ENCODE results near the gene C1QTNF6.

C1QTNF6 gene

DNA sequence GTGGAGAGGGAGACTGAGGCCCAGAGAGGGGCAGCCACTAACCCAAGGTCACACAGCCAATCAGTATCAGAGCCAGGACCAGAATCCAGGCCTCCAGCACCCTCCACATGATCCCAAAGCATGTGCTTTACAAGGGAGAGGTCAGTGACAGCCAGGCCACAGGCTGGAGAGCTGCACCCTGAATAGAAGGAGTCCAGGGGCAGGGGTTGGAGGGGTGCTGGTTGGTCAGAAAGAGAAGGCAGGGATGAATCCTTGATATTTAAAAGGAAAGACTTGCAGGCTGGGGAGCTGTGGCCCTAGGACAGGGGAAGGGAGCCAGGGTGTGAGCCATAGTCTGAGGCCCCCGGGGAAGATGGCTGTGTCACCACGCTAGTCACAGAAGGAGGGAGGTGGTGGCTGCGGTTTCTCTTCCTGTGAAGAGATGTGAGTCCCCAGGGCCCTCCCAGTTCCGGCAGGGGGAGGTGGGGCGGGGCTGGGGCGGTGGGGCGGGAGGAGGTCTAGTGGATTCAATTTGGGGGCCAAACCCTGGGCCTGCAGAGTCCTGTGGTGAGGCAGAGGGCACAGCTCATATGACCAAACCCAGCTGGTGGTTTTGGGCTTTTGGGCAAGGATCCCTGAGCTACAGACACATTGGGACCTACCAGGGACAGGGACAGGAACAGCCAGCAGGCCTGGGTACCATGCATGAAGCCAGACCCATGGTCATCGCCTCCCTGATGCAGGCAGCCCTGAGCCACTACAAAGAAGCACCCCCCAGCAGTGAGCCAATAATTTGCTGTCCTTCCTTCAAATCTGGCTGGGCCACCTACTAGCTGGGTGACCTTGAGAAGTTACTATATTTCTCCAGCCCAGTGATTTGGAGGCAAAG, 42.0 kb upstream of the C1QTNF6 start:
- H3K27me3 ChIP-seq (ENCODE audit: control insufficient read depth, insufficient read depth, low read length, poor library complexity, severe bottlenecking): no peaks in the 10 kb centered on the region
- H3K4me1 ChIP-seq (ENCODE audit: control insufficient read depth, insufficient read depth, low read length): no peaks in the 10 kb centered on the region
- no peaks in the 10 kb centered on the region for H3K36me3 ChIP-seq (ENCODE audit: control insufficient read depth, insufficient read depth, low read length)
- no peak overlapping the region for H3K4me3 ChIP-seq (ENCODE audit: insufficient read depth, low read depth, low read length)
- no peaks in the 10 kb centered on the region for H3K9me3 ChIP-seq (ENCODE audit: control insufficient read depth, low read length)
- WGBS, 2 experiments: 78 to 83% methylated on average over 8 of the region's 8 CpGs
- no peak overlapping the region for H3K27ac ChIP-seq (ENCODE audit: insufficient read depth, low read depth, low read length, poor library complexity, severe bottlenecking)

DNA sequence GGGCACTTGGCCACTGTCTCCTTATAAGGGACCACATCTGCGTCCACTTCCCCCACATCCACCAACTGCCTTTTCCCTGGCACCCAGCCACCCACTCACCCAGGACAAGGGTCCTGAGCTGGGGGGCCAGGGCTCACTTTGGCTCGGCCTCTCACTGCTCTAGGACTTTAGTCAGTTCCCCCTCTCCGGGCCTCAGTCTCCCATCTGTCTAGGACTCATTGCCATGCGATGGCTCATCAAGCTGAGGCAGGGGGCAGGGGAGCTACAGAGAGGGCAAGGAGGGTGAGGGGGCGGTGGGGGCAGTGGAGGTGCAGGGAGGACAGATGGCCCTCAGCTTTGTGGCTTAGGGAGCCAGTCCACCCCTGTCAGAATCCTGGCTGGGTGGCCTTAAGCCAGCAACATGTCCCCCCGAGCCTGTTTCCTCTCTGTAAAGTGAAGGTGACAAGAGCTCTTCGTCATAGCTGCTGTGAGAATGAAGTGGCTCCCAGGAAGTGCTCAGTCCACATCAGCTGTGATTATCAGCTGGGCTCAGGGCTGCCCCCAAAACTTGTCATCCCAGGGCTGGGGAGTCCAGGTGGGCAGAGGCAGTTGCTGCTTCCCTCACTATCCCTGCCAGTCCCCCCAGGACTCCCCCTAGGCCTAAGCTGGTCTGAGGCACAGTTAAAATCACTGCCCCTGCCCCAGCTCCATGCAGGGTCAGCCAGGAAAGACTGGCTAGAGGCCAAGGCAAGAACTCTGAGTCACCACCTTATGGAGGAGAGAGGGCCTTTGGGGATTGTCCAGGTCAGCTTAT, 41.2 kb upstream of the C1QTNF6 start:
- Histone ChIP-seq H3K4me3 (ENCODE audit: insufficient read depth, low read depth, low read length) (no peak overlapping the region), H3K36me3 (ENCODE audit: control insufficient read depth, insufficient read depth, low read length) (no peaks in the 10 kb centered on the region), H3K27me3 (ENCODE audit: control insufficient read depth, insufficient read depth, low read length, poor library complexity, severe bottlenecking) (no peaks in the 10 kb centered on the region), H3K9me3 (ENCODE audit: control insufficient read depth, low read length) (no peaks in the 10 kb centered on the region), H3K4me1 (ENCODE audit: control insufficient read depth, insufficient read depth, low read length) (no peaks in the 10 kb centered on the region), H3K27ac (ENCODE audit: insufficient read depth, low read depth, low read length, poor library complexity, severe bottlenecking) (no peak overlapping the region)
- WGBS, 2 experiments: 88 to 91% methylated on average over 7 of the region's 7 CpGs

DNA sequence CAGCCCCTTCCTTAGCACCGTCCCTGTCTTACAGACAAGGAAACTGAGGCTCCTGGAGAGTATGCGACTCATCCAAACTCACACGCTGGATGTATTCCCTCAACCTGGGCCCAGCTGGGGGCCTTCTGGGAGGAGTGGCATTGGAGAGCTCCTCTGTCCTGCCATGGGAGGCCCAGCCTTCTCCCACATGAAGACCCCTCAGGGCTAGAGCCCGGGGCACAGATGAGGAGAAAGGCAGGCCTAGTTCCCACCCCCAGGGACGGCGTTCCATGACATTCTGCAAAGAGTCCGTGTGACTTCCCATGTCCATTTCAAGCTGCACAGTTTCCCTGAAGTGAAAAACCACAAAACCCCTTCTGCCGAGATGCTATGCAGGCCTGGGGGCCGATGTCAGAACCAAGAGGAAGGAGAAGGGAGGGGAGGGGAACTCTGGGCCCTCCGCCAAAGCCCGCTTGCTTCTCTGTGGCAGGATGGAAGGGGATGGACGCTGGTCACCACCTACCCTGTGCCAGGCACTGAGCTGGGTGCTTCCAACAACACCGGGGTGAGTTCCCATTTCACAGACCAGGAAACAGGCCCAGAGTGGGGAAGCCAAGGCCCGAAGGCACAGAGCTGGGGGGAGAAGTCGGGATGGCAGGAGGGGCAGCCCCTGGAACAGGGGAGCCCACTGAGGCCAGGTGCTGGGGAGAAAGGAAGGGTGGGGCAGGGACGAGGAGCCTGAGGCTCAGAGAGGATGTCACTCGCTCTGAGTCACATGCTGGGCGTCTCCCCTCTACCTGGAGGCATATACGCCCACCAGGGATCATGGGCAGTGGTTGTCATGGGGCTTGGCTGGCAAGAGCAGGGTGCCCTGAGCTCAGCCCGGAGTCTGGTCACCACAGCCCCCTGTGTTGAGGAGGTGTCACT, 40.3 kb upstream of the C1QTNF6 start:
- no peak overlapping the region for H3K4me3 ChIP-seq (ENCODE audit: insufficient read depth, low read depth, low read length)
- no peaks in the 10 kb centered on the region for H3K36me3 ChIP-seq (ENCODE audit: control insufficient read depth, insufficient read depth, low read length)
- no peaks in the 10 kb centered on the region for H3K4me1 ChIP-seq (ENCODE audit: control insufficient read depth, insufficient read depth, low read length)
- no peak overlapping the region for H3K27ac ChIP-seq (ENCODE audit: insufficient read depth, low read depth, low read length, poor library complexity, severe bottlenecking)
- no peaks in the 10 kb centered on the region for H3K9me3 ChIP-seq (ENCODE audit: control insufficient read depth, low read length)
- no peaks in the 10 kb centered on the region for H3K27me3 ChIP-seq (ENCODE audit: control insufficient read depth, insufficient read depth, low read length, poor library complexity, severe bottlenecking)
- 88 to 90% methylated on average over 20 of the region's 20 CpGs for WGBS, 2 experiments

DNA sequence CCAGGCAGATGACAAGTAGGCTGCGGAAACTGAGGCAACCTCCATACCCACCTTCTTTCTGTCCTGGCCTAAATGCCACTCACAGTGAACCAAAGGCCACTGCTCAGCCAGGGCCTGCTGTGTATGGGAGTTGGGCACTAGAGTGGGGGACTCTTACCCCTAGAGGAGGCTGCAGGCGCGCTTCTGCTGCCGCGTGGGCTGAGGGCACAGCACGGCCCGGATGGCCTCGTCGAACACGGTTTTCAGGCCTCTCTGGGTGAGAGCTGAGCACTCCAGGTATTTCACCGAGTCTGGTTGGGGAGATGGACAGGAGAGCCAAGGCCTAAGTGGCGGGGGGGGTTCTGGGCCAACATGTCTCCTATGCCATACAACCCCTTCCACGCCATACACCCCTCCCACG, 38.5 kb upstream of the C1QTNF6 start:
- no peaks in the 10 kb centered on the region for H3K4me1 ChIP-seq (ENCODE audit: control insufficient read depth, insufficient read depth, low read length)
- H3K27me3 ChIP-seq (ENCODE audit: control insufficient read depth, insufficient read depth, low read length, poor library complexity, severe bottlenecking): no peaks in the 10 kb centered on the region
- H3K36me3 ChIP-seq (ENCODE audit: control insufficient read depth, insufficient read depth, low read length): no peaks in the 10 kb centered on the region
- H3K27ac ChIP-seq (ENCODE audit: insufficient read depth, low read depth, low read length, poor library complexity, severe bottlenecking): no peak overlapping the region
- no peak overlapping the region for H3K4me3 ChIP-seq (ENCODE audit: insufficient read depth, low read depth, low read length)
- WGBS, 2 experiments: 94% methylated on average over 14 of the region's 14 CpGs
- no peaks in the 10 kb centered on the region for H3K9me3 ChIP-seq (ENCODE audit: control insufficient read depth, low read length)

DNA sequence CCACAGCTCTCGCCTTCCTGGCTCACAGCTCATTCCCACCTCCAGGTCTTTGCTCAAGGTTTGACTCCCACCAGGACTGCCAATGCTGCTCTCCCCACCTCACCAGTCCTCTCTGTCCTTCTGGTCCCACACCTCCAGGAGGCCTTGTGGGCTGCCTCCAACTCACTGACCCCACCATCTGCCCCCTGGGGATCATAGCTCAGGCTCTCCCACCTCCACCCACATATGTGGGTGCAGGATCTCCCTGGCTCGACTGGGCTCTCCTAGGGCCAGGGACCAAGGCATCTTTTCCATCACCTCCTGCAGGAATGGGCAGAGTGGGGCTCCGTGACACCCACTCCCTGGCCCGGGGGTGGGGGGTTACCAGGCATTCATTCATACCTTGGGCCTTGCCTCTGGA, 38.0 kb upstream of the C1QTNF6 start:
- Histone ChIP-seq H3K4me3 (ENCODE audit: insufficient read depth, low read depth, low read length) (no peak overlapping the region), H3K27ac (ENCODE audit: insufficient read depth, low read depth, low read length, poor library complexity, severe bottlenecking) (no peak overlapping the region), H3K4me1 (ENCODE audit: control insufficient read depth, insufficient read depth, low read length) (no peaks in the 10 kb centered on the region), H3K27me3 (ENCODE audit: control insufficient read depth, insufficient read depth, low read length, poor library complexity, severe bottlenecking) (no peaks in the 10 kb centered on the region), H3K36me3 (ENCODE audit: control insufficient read depth, insufficient read depth, low read length) (no peaks in the 10 kb centered on the region), H3K9me3 (ENCODE audit: control insufficient read depth, low read length) (no peaks in the 10 kb centered on the region)
- 90 to 96% methylated on average over 4 of the region's 4 CpGs for WGBS, 2 experiments

DNA sequence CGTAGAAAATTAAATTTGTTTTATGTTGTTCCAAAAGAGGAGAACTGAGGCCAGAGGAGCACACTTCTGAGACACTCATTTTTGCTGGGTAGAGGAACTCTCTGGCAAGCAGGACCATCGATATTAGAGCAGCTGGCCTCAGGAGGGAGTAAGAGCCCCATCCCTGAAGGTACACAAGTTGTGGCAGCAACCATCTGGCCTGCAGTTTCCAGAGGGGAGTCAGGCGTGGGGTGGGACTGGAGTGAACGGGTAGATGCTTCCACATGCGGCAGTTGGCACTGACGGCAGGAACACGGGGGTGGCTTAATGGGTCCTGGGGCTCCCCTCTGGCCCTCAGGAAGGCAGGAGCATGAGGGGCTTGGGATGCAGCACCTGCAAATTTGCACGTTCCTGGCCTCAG, 37.4 kb upstream of the C1QTNF6 start:
- Histone ChIP-seq H3K9me3 (ENCODE audit: control insufficient read depth, low read length) (no peaks in the 10 kb centered on the region), H3K36me3 (ENCODE audit: control insufficient read depth, insufficient read depth, low read length) (no peaks in the 10 kb centered on the region), H3K27me3 (ENCODE audit: control insufficient read depth, insufficient read depth, low read length, poor library complexity, severe bottlenecking) (no peaks in the 10 kb centered on the region), H3K27ac (ENCODE audit: insufficient read depth, low read depth, low read length, poor library complexity, severe bottlenecking) (no peak overlapping the region), H3K4me3 (ENCODE audit: insufficient read depth, low read depth, low read length) (no peak overlapping the region), H3K4me1 (ENCODE audit: control insufficient read depth, insufficient read depth, low read length) (no peaks in the 10 kb centered on the region)
- WGBS, 2 experiments: 87 to 88% methylated on average over 8 of the region's 8 CpGs

DNA sequence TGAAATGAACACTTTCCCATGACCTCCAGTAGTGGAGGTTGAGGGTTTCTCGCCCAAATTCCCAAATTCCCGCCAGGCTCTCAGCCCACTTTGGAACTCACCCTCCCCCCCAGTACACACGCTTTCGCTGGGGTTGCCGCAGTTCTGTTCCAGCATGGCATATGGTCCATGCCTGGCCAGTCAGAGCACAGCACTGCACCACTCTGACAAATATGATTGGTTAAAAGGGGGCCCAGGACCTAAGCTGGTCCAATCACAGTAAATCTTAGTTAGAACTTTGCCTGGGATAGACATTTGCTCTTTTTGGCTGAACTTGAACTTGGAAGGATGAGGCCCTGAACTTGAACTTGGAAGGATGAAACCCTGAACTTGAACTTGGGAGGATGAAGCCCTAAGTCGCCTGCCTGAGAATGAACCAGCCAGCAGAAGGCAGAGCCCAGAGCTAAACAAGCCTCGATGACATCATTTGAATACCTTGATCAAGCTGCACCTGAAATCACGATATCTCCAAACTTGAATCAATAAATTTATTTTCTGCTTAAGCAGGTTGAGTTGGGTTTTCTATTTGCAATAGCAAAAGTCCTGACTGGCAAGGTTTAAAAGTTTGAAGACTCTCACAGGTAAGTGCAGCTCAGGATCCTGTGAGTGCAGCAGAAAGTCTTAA, 36.8 kb upstream of the C1QTNF6 start:
- H3K9me3 ChIP-seq (ENCODE audit: control insufficient read depth, low read length): no peaks in the 10 kb centered on the region
- H3K4me1 ChIP-seq (ENCODE audit: control insufficient read depth, insufficient read depth, low read length): no peaks in the 10 kb centered on the region
- no peaks in the 10 kb centered on the region for H3K27me3 ChIP-seq (ENCODE audit: control insufficient read depth, insufficient read depth, low read length, poor library complexity, severe bottlenecking)
- WGBS, 2 experiments: 79 to 82% methylated on average over 8 of the region's 8 CpGs
- no peak overlapping the region for H3K4me3 ChIP-seq (ENCODE audit: insufficient read depth, low read depth, low read length)
- H3K36me3 ChIP-seq (ENCODE audit: control insufficient read depth, insufficient read depth, low read length): no peaks in the 10 kb centered on the region
- no peak overlapping the region for H3K27ac ChIP-seq (ENCODE audit: insufficient read depth, low read depth, low read length, poor library complexity, severe bottlenecking)

DNA sequence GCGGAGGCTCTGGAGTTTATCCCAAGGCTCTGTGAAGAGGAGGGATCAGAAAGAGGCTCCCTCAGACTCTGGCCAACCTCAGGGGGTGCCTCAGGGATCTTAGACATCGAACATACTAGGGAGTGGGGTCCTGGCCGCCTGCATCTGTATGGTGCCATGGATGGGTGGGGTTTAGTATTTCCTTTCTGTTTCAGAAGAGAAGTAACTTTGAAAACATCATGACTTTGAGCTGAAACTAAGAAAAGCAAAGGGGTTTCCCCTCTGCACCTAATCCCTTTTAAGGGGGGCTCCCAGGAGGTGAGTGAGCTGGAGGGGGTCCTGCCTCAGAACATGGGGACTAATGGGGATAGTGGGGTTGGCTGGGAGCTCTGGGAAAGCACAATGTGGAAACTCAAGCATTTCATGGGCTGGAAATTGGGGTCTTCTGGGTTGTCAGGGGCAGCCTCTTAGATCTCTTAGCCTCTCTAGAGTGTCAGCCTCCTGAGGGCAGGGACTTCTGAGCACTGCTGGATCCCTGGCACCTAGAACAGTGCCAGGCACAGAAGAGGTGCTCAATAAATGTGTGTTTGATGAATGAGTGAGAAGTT, 36.0 kb upstream of the C1QTNF6 start:
- Histone ChIP-seq H3K4me1 (ENCODE audit: control insufficient read depth, insufficient read depth, low read length) (no peaks in the 10 kb centered on the region), H3K27me3 (ENCODE audit: control insufficient read depth, insufficient read depth, low read length, poor library complexity, severe bottlenecking) (no peaks in the 10 kb centered on the region), H3K9me3 (ENCODE audit: control insufficient read depth, low read length) (no peaks in the 10 kb centered on the region), H3K27ac (ENCODE audit: insufficient read depth, low read depth, low read length, poor library complexity, severe bottlenecking) (no peak overlapping the region), H3K4me3 (ENCODE audit: insufficient read depth, low read depth, low read length) (no peak overlapping the region), H3K36me3 (ENCODE audit: control insufficient read depth, insufficient read depth, low read length) (no peaks in the 10 kb centered on the region)
- WGBS, 2 experiments: 91 to 93% methylated on average over 3 of the region's 3 CpGs

DNA sequence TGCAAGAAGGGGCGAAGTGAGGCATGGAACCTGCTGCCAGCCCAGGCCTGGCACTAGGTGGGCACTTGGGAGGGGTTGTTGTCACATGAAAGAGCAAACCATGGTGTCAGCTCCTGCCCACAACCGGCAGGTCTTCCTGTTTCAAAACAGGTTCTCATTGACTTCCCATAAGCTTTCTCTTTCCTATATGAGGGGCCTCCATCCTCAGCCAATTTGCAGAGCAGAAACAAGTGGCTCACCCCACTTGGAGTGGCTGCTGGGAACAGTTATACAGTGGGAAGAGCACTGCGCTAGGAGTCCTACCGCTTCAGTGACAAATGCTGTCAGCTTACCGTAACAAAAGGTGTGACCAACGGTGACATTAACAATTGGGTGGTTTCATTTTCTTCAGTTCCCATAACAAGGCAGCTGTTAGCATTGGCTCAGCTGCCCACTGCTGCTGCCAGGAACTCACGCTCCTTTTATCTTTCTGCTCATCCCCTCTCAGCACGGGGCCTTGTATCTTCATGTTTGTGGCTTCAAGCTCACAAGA, 34.5 kb upstream of the C1QTNF6 start:
- H3K4me3 ChIP-seq (ENCODE audit: insufficient read depth, low read depth, low read length): no peak overlapping the region
- no peak overlapping the region for H3K27ac ChIP-seq (ENCODE audit: insufficient read depth, low read depth, low read length, poor library complexity, severe bottlenecking)
- WGBS, 2 experiments: 89 to 92% methylated on average over 8 of the region's 8 CpGs
- H3K27me3 ChIP-seq (ENCODE audit: control insufficient read depth, insufficient read depth, low read length, poor library complexity, severe bottlenecking): no peaks in the 10 kb centered on the region
- H3K4me1 ChIP-seq (ENCODE audit: control insufficient read depth, insufficient read depth, low read length): no peaks in the 10 kb centered on the region
- H3K9me3 ChIP-seq (ENCODE audit: control insufficient read depth, low read length): no peaks in the 10 kb centered on the region
- no peaks in the 10 kb centered on the region for H3K36me3 ChIP-seq (ENCODE audit: control insufficient read depth, insufficient read depth, low read length)

All from ectodermal cell (in vitro differentiated cells).